C4-2B (cell line): ENCODE results near the gene TGFBR3.

Source experiments
- CTCF ChIP-seq: fragments of 450-650 bp; conservative IDR thresholded peaks from 2 replicates; pipeline ENCODE4 v1.5.1; 2017; ENCODE audit warnings: mild to moderate bottlenecking
- ZFX ChIP-seq: fragments of 450-650 bp; IDR thresholded peaks from 2 replicates; pipeline ENCODE4 v1.6.1; 2017

- no peak for TF ChIP-seq CTCF
- no peak for TF ChIP-seq ZFX
Measured at GRCh38 chr1:91864017-91864700, 21.8 kb downstream of the TGFBR3 start.
